Activated T-cell treated with anti-CD3 and anti-CD28 coated beads, Interleukin-2, amount 50 U/mL, for 24 hours (primary cell): Measurements from ENCODE around the gene VWA2.

ENCODE experiments used
- DNase-seq: peaks from one replicate; pipeline ENCODE4 v3.0.0-alpha.2; 2020
- H3K27ac Mint-ChIP-seq: 2 replicates; pipeline ENCODE4 v1.8.0; 2020; ENCODE audit warnings: mild to moderate bottlenecking, mixed read lengths
- H3K27me3 Mint-ChIP-seq: 2 replicates; pipeline ENCODE4 v1.8.0; 2020; ENCODE audit warnings: mixed read lengths
- H3K36me3 Mint-ChIP-seq: 2 replicates; pipeline ENCODE4 v1.8.0; 2020; ENCODE audit warnings: low read depth, mixed read lengths
- H3K4me1 Mint-ChIP-seq: 2 replicates; pipeline ENCODE4 v1.8.0; 2020; ENCODE audit warnings: low read depth, mixed read lengths
- H3K4me3 Mint-ChIP-seq: 2 replicates; pipeline ENCODE4 v1.8.0; 2020; ENCODE audit warnings: mild to moderate bottlenecking, moderate library complexity, mixed read lengths
- H3K9me3 Mint-ChIP-seq: 2 replicates; pipeline ENCODE4 v1.8.0; 2020; ENCODE audit warnings: mixed read lengths

VWA2 gene

DNA sequence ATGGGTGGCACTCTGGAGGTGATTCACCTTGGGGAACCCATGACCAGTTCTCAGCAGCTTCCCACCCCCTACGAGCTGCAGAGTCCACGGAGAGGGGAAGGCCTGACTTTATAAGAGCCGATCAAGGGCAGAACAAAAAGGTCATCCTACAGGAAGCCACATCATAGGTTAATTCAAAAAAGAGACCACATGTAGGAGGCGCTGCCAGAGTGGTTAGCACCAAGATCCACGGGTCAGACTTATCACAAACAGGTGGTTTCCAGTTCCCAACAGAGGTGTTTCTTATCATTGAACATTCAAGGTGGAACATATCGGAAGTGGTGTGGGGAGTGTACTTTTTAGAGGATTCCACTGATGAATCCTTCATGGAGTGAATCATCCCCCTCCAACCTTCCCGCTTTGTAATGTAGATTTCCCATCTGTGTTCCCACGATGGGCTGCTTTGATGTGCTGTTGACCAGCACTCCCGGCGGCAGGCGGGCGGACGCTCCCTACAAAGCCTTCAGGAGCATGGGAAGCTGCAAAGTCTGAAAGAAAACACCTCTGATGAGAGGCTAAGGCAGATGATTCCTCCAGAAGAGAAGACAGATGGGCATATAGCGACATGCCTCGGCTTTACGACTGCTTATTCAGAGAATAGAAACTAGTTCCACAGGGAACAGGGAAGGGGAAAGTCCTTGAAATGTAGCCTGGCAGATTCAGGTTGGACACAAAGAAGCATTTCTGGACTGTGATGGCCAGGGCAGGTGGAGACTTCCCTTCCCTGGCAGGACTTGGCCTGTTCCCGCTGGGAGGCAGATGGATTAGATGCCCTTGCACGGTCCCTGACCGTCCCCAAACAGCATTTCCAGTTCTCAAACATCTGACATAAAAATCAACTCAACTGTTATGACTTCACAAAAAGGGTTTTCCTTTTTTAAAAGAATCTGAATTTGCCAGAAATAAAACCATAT is 98.7 kb downstream of the VWA2 start:
- DNase-seq, result no peak
- peaks cover 12% of the 10 kb centered on the region for H3K4me1 Mint-ChIP-seq
- H3K27me3 Mint-ChIP-seq, result no peaks in the 10 kb centered on the region
- H3K36me3 Mint-ChIP-seq, result no peaks in the 10 kb centered on the region
- no peak overlapping the region for H3K27ac Mint-ChIP-seq
- H3K9me3 Mint-ChIP-seq, result no peaks in the 10 kb centered on the region
- no peak overlapping the region for H3K4me3 Mint-ChIP-seq

DNA sequence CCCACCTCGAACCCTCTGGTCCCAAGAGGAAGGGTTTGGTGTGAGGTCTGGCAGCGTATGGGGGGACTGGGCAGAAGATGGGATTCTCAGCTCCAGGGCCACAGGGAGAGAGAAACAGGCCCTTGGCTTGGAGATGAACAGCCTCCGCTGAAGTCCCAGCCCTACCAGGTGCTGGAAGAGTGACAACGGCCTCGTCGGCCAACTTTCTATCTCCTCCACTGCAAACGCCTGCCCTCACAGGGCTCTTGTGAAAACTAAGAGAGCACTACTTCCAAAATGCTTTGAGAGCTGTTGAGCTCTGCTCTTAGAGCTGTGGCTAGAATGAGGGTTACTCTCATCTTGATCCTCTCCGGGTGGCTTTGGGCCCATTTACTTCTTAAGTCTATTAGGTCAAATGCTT is 101.8 kb downstream of the VWA2 start:
- no peaks in the 10 kb centered on the region for H3K9me3 Mint-ChIP-seq
- H3K27me3 Mint-ChIP-seq, result no peaks in the 10 kb centered on the region
- DNase-seq, result no peak
- H3K36me3 Mint-ChIP-seq, result no peaks in the 10 kb centered on the region
- no peak overlapping the region for H3K4me3 Mint-ChIP-seq
- peaks cover 12% of the 10 kb centered on the region for H3K4me1 Mint-ChIP-seq
- H3K27ac Mint-ChIP-seq, result no peak overlapping the region
